Measurements from ENCODE around the gene ARMH2.
A peak's percentile ranks its signal among the peaks of the same experiment; 100 is the strongest.

The ARMH2 gene

GRCh38 chr6:24798740-24799540 is at the start of gene ARMH2:
Gene ARMH2 (minus strand): TSS chr6:24798917. CDS start chr6:24798857, 60 bp downstream.
- no peak for DNase-seq

GRCh38 chr6:24848461-24848860 is 49.7 kb upstream of the ARMH2 start:
- DNase-seq, result peak; percentile 90

- no peak for DNase-seq
Measured at GRCh38 chr6:24847402-24847801, 48.7 kb upstream of the ARMH2 start.

GRCh38 chr6:24845578-24845977 is 46.9 kb upstream of the ARMH2 start:
- DNase-seq, result no peak

- DNase-seq, result no peak
Measured at GRCh38 chr6:24844903-24845302, 46.2 kb upstream of the ARMH2 start.

GRCh38 chr6:24844061-24844460 is 45.3 kb upstream of the ARMH2 start:
- DNase-seq, result no peak

- no peak for DNase-seq
Measured at GRCh38 chr6:24840187-24840586, 41.5 kb upstream of the ARMH2 start.

- DNase-seq, result no peak
Measured at GRCh38 chr6:24838994-24839393, 40.3 kb upstream of the ARMH2 start.

- DNase-seq, result no peak
Measured at GRCh38 chr6:24838081-24838480, 39.4 kb upstream of the ARMH2 start.

GRCh38 chr6:24836109-24836508 is 37.4 kb upstream of the ARMH2 start:
- no peak for DNase-seq

- no peak for DNase-seq
Measured at GRCh38 chr6:24833711-24834386, 35.1 kb upstream of the ARMH2 start.

- DNase-seq, result no peak
Measured at GRCh38 chr6:24832794-24833193, 34.1 kb upstream of the ARMH2 start.

GRCh38 chr6:24831771-24832716 is 33.3 kb upstream of the ARMH2 start:
- DNase-seq, result no peak

GRCh38 chr6:24829657-24830056 is 30.9 kb upstream of the ARMH2 start:
- DNase-seq, result no peak

- DNase-seq, result no peak
Measured at GRCh38 chr6:24827970-24828369, 29.3 kb upstream of the ARMH2 start.

- DNase-seq, result no peak
Measured at GRCh38 chr6:24827162-24827561, 28.4 kb upstream of the ARMH2 start.

GRCh38 chr6:24825130-24825630 is 26.5 kb upstream of the ARMH2 start:
- no peak for DNase-seq

- DNase-seq, result no peak
Measured at GRCh38 chr6:24824142-24824938, 25.6 kb upstream of the ARMH2 start.

- DNase-seq, result no peak
Measured at GRCh38 chr6:24823185-24823584, 24.5 kb upstream of the ARMH2 start.

GRCh38 chr6:24822696-24823095 is 24.0 kb upstream of the ARMH2 start:
- DNase-seq, result no peak

- DNase-seq, result no peak
Measured at GRCh38 chr6:24821860-24822444, 23.2 kb upstream of the ARMH2 start.

GRCh38 chr6:24818346-24818745 is 19.6 kb upstream of the ARMH2 start:
- no peak for DNase-seq

Data from NCI-H345 (cell line).